ENCODE data around the gene RER1.
A peak's percentile ranks its signal among the peaks of the same experiment; 100 is the strongest.

RER1 gene

DNA sequence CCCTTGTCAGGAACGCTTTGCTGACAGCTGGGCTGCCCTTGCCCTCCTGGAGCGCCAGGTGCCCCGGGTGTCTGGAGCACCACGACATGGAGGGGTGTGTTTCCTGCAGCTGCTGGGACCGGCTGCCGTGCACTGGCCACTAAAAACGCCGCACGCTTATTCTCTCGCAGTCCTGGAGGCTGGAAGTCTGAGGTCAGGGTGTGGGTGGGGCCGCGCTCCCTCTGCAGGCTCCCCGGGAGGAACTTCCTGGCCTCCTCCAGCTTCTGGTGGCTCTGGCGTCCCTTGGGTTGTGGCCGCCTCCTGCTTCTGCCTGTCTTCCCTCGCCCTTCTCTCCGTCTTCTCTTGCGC lies 56.4 kb downstream of the RER1 start:
- no peak for DNase-seq

GRCh38 chr1:2449636-2450454 lies 58.2 kb downstream of the RER1 start:
- no peak for DNase-seq

- peak; percentile 97 for DNase-seq
These were observed 60.1 kb downstream of the RER1 start for GRCh38 chr1:2451741-2452140.

DNA sequence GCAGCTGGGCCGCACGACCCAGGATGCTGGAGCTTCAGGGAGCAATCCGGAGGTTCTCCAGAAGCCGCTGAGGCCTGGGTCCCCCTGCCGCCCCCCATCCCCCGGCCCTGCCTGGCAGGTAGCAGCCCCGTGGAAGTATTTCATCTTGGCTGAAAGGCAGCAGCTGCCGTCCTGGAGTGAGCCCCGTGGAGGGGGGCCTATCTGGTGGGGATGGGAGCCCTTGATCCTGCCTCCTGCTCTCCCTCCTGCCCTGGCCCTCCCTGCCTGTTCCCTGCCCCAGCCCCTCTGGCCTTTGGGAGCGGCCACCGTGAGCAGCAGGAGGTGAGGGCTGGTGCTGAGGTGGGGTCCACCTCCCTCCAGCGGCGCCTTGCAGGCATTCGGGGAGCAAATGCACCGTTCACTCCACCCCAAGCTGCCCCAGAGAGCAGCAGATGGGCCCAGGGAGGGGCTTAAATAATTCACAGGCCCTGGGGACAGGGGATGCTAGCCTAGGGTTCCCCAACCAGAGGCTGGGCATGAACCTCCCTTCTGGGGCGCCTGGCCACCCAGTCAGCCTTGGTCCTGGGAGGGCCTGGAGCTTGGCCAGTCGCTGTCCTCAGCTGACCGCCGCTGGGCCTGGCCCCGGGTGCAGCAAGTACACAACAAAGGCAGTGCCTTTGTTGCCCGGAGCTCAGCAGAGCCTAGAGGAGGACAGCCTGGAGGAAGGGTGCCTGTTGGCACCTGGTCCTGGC lies 60.7 kb downstream of the RER1 start:
- no peak for DNase-seq

DNA sequence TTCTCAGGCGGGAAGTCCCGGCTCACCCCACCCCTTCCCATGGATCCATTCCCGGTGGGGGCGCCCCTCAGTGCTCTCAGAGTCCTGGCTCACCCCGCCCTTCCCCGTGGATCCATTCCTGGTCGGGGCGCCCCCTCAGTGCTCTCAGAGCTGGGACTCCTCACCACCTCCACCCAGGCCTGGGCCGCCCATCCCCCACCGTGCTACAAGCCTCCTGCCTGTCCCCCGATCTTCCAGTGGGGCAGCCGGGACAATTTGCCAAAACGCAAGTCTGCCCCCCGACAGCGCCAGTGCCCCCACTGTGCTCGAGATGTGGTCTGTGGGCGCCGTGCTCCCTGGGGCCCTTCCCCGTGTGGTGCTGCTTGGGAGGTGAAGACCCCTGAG lies 61.3 kb downstream of the RER1 start:
- DNase-seq, result no peak

GRCh38 chr1:2454227-2454626 lies 62.6 kb downstream of the RER1 start:
- no peak for DNase-seq

Measured in fibroblast of skin of right biceps (primary cell).